SU-DHL-6 (cell line): ENCODE data around the gene UROC1.

Source experiments
- H2AFZ ChIP-seq: fragments of 200-600 bp; sonication (generic); 2 replicates; pipeline ENCODE4 v1.6.1; 2014; ENCODE audit warnings: low read depth, mild to moderate bottlenecking, moderate library complexity, mixed read lengths, antibody characterized with exemption, low read length; ENCODE audit not compliant: severe bottlenecking
- H3F3A ChIP-seq: fragments of 200-600 bp; shearing (Covaris generic); 2 replicates; pipeline ENCODE4 v1.6.0; 2016; ENCODE audit warnings: antibody characterized with exemption, mild to moderate bottlenecking; ENCODE audit not compliant: insufficient read depth
- H3K27ac ChIP-seq: fragments of 200-600 bp; sonication (generic); 2 replicates; pipeline ENCODE4 v1.5.1; 2016; ENCODE audit warnings: low read depth, mild to moderate bottlenecking, low read length, moderate library complexity, mixed read lengths
- H3K27me3 ChIP-seq: fragments of 200-600 bp; sonication (generic), shearing (Covaris generic); 2 replicates; pipeline ENCODE4 v1.6.0; 2014; ENCODE audit warnings: mild to moderate bottlenecking, low read length
- H3K36me3 ChIP-seq: fragments of 200-600 bp; sonication (generic); 2 replicates; pipeline ENCODE4 v1.6.1; 2014; ENCODE audit warnings: mild to moderate bottlenecking, low read length, mixed read lengths
- H3K4me2 ChIP-seq: fragments of 300-600, 200-600 bp; shearing (Covaris generic), sonication (generic); 2 replicates; pipeline ENCODE4 v1.6.0; 2014; ENCODE audit warnings: low read length, low read depth, mild to moderate bottlenecking; ENCODE audit not compliant: poor library complexity, severe bottlenecking
- H3K4me3 ChIP-seq: fragments of 200-600 bp; sonication (generic); 2 replicates; pipeline ENCODE4 v1.5.1; 2014; ENCODE audit warnings: antibody characterized with exemption, low read length, mild to moderate bottlenecking, mixed read lengths; ENCODE audit not compliant: insufficient read depth, poor library complexity, severe bottlenecking
- H3K79me2 ChIP-seq: fragments of 200-600 bp; sonication (generic); 2 replicates; pipeline ENCODE4 v1.6.1; 2014; ENCODE audit warnings: mild to moderate bottlenecking, low read length, moderate library complexity; ENCODE audit not compliant: insufficient read depth
- H3K9ac ChIP-seq: fragments of 200-600 bp; sonication (generic); 2 replicates; pipeline ENCODE4 v1.7.0; 2014; ENCODE audit warnings: mild to moderate bottlenecking, low read length
- H3K9me2 ChIP-seq: fragments of 200-600 bp; sonication (generic); replicated peaks from 2 replicates; pipeline ENCODE4 v1.6.1; 2014; ENCODE audit warnings: low read length; ENCODE audit not compliant: insufficient read depth
- H3K9me3 ChIP-seq: fragments of 200-600 bp; sonication (generic); 2 replicates; pipeline ENCODE4 v1.6.1; 2014; ENCODE audit warnings: low read length, mixed read lengths; ENCODE audit not compliant: insufficient read depth
- H4K20me1 ChIP-seq: fragments of 200-600 bp; sonication (generic); 2 replicates; pipeline ENCODE4 v1.6.1; 2014; ENCODE audit warnings: low read depth, mild to moderate bottlenecking, antibody characterized with exemption, low read length, moderate library complexity, mixed read lengths
- EZH2phosphoT487 ChIP-seq: fragments of 200-600 bp; sonication (generic), shearing (Covaris generic); conservative IDR thresholded peaks from 2 replicates; pipeline ENCODE4 v1.6.1; 2018; ENCODE audit warnings: mild to moderate bottlenecking, antibody characterized with exemption, low read length, moderate library complexity, mixed read lengths
- TF ChIP-seq, protein P1 (sequence below): fragments of 200-600 bp; sonication (generic); IDR thresholded peaks from one replicate; pipeline ENCODE4 v1.5.1; 2017; ENCODE audit warnings: antibody characterized with exemption, mild to moderate bottlenecking, low read length, moderate library complexity; ENCODE audit not compliant: insufficient read depth, poor library complexity, severe bottlenecking

The UROC1 gene

DNA sequence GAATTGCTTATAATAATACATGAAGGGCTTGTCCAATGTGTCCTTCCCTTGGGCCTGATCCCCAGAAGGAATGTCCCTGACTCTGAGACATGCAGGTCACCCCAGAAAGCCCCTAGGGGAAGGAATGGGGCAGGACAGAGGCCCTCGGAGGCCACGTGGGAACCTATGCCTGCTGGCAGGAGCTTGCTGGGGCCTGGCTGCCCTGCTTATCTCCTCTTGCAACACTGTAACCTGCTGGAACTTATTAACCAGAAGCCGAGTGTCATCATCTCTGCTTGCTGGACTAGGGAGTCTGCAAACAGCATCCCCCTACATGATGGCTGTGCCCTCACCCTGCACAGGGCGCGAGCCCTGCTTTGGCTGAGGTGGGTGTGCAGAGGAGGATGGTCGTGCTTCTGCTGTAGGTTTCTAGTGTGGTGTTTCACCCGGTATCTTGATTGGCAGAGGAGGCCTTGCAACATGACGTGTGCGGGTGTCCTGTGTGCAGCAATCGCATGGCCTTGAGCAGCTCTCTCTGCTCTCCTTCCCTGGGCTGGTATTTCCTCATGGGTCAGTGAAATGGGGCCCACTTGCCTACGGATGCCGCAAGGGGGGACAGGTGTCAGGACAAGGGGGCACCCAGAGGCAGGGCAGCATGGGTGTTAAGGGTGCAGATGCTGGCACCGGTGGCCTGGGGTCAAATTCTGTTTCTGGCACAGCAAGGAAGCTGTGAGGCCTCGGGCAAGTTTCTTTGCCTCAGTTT, 11.4 kb upstream of the UROC1 start:
- H3K79me2 ChIP-seq = no peaks in the 10 kb centered on the region
- H3K4me3 ChIP-seq = no peak overlapping the region
- H4K20me1 ChIP-seq = no peaks in the 10 kb centered on the region
- no peaks in the 10 kb centered on the region for H3K27me3 ChIP-seq
- no peaks in the 10 kb centered on the region for H3K36me3 ChIP-seq
- no peaks in the 10 kb centered on the region for H3F3A ChIP-seq
- no peaks in the 10 kb centered on the region for H3K9me3 ChIP-seq
- H3K4me2 ChIP-seq = no peak overlapping the region
- H3K9ac ChIP-seq = no peak overlapping the region
- H3K9me2 ChIP-seq = no peaks in the 10 kb centered on the region
- TF ChIP-seq, protein P1, sequence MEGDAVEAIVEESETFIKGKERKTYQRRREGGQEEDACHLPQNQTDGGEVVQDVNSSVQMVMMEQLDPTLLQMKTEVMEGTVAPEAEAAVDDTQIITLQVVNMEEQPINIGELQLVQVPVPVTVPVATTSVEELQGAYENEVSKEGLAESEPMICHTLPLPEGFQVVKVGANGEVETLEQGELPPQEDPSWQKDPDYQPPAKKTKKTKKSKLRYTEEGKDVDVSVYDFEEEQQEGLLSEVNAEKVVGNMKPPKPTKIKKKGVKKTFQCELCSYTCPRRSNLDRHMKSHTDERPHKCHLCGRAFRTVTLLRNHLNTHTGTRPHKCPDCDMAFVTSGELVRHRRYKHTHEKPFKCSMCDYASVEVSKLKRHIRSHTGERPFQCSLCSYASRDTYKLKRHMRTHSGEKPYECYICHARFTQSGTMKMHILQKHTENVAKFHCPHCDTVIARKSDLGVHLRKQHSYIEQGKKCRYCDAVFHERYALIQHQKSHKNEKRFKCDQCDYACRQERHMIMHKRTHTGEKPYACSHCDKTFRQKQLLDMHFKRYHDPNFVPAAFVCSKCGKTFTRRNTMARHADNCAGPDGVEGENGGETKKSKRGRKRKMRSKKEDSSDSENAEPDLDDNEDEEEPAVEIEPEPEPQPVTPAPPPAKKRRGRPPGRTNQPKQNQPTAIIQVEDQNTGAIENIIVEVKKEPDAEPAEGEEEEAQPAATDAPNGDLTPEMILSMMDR = no peak
- no peak for TF ChIP-seq EZH2phosphoT487
- no peak overlapping the region for H3K27ac ChIP-seq
- no peak overlapping the region for H2AFZ ChIP-seq

DNA sequence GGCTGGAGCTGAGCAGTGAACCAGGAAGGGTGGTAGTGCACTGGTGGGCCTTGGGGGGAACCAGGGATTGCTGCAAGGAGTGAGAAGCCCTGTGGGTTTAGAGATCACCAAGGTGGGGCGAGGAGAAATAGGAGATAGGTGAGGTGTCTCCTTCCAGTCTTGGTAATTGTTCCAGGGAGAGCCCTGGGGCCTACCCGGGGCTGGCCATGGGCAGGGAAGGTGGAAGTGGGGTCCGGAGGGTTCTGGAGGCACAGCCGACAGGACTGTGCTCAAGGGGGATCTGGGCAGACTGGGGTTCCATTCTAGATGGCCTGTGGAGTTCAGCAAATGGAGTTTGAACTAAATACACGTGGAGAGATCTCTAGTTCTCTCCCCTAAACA, 10.8 kb upstream of the UROC1 start:
- Histone ChIP-seq H3K9ac (no peak overlapping the region), H3K4me3 (no peak overlapping the region), H3K79me2 (no peaks in the 10 kb centered on the region), H3K36me3 (no peaks in the 10 kb centered on the region), H3K4me2 (no peak overlapping the region), H2AFZ (no peak overlapping the region), H3K27me3 (no peaks in the 10 kb centered on the region), H3K9me2 (no peaks in the 10 kb centered on the region), H3F3A (no peaks in the 10 kb centered on the region), H3K27ac (no peak overlapping the region), H4K20me1 (no peaks in the 10 kb centered on the region), H3K9me3 (no peaks in the 10 kb centered on the region)
- TF ChIP-seq, protein P1 = no peak
- TF ChIP-seq EZH2phosphoT487 = no peak

DNA sequence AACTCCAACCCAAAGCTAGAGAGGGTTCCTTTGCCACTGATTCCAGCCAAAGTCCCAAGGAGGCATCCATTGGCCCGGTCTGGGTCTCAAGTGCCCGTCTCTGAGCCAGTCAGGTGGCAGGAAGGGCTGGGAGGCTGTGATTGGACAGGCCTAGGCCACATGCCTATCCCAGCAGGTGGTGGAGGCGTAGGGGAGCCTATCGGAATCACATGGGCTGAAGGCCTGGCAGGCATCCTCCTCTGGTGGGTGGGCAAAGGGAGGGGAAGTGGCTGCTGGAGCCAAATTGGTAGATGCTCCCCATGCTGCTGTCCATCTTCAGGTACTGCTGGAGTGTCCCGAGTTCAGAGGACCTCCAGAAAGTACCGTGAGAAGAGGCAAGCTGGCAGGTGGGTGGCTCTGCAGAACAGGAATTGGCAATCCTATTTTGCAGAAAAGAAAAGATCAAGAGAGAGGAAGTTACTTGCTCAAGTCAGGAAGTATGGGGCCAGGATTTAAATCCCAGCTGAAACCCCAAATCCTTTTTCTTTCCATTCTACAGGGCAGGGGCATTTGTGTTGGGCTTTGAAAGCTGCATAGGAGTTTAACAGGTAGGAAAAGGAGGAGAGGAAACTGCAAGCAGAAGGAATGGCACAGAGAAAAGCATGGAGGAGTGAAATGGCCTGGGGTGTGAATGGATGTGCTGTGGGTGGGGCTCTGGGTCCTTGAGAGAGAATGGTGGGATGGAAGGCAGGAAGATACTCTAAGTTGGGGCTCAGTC, 10.1 kb upstream of the UROC1 start:
- Histone ChIP-seq H3K27ac (no peak overlapping the region), H3K27me3 (no peaks in the 10 kb centered on the region), H2AFZ (no peak overlapping the region), H3K9me3 (no peaks in the 10 kb centered on the region), H3K79me2 (no peaks in the 10 kb centered on the region), H3K4me3 (no peak overlapping the region), H3K4me2 (no peak overlapping the region), H3K36me3 (no peaks in the 10 kb centered on the region), H4K20me1 (no peaks in the 10 kb centered on the region), H3K9me2 (no peaks in the 10 kb centered on the region), H3K9ac (no peak overlapping the region), H3F3A (no peaks in the 10 kb centered on the region)
- TF ChIP-seq EZH2phosphoT487 = no peak
- TF ChIP-seq, protein P1 = no peak
